ENCODE measurements around the gene SELENOS.

DNA sequence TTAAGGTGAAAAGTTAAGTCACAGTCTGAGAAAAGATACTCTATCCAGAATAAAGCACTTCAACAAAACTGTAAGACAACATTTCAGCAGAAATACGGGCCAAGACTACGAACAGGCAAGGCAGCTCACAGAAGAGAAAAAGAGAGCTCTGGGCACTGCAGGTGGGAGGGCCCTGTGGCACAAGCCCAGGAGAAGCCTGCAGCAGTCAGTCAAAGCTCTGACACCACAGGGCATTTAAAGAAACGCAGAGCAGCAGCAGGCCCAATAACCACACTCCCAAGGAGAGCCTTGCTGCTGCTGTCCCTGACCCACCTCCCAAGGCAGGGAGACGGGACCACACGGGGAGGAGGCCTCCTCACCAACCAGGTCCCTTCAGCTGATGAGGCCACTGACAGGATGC is 44.6 kb downstream of the SELENOS start:
- TF ChIP-seq, protein P1, sequence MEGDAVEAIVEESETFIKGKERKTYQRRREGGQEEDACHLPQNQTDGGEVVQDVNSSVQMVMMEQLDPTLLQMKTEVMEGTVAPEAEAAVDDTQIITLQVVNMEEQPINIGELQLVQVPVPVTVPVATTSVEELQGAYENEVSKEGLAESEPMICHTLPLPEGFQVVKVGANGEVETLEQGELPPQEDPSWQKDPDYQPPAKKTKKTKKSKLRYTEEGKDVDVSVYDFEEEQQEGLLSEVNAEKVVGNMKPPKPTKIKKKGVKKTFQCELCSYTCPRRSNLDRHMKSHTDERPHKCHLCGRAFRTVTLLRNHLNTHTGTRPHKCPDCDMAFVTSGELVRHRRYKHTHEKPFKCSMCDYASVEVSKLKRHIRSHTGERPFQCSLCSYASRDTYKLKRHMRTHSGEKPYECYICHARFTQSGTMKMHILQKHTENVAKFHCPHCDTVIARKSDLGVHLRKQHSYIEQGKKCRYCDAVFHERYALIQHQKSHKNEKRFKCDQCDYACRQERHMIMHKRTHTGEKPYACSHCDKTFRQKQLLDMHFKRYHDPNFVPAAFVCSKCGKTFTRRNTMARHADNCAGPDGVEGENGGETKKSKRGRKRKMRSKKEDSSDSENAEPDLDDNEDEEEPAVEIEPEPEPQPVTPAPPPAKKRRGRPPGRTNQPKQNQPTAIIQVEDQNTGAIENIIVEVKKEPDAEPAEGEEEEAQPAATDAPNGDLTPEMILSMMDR (IDR thresholded peaks at IDR 0.05) = no peak
- TF ChIP-seq POLR2A (IDR thresholded peaks at IDR 0.05) = no peak
